K562 (cell line): Measurements from ENCODE around the gene ACER1. TPM values are rescaled to one million over a fixed set of nuclear protein-coding genes. Genes with fewer than 3 reads are reported as not detected.

Experiments used
- ARNT ChIP-seq, 2 experiments: fragments of 450-650 bp; IDR thresholded peaks; 2 replicates each; pipeline ENCODE4 v1.6.1; 2016; ENCODE audit warnings: mild to moderate bottlenecking in 1 of 2
- BCOR ChIP-seq: fragments of 450-650 bp; IDR thresholded peaks from 2 replicates; pipeline ENCODE4 v1.6.1; 2016
- BDP1 ChIP-seq: IDR thresholded peaks from 3 replicates; pipeline ENCODE4 v1.6.1; 2011; ENCODE audit not compliant: insufficient read length, insufficient read depth
- CREM ChIP-seq: IDR thresholded peaks from 2 replicates; pipeline ENCODE4 v1.6.1; 2014; ENCODE audit warnings: antibody characterized with exemption, low read depth
- CXXC5 ChIP-seq: fragments of 250-450 bp; sonication (Bioruptor Pico); IDR thresholded peaks from 2 replicates; pipeline ENCODE4 v1.8.0; 2022; ENCODE audit warnings: inconsistent platforms, mild to moderate bottlenecking, moderate library complexity
- ELF1 ChIP-seq: fragments of 200-800 bp; sonication (Bioruptor generic); IDR thresholded peaks from 2 replicates; pipeline ENCODE4 v1.6.1; 2016; ENCODE audit warnings: missing genetic modification characterization, missing compliant biosample characterization
- GABPB1 ChIP-seq: sonication (generic); formaldehyde crosslinking; IDR thresholded peaks from 2 replicates; pipeline ENCODE4 v1.8.0; 2022; ENCODE audit warnings: mild to moderate bottlenecking, missing genetic modification reagents
- GTF2E2 ChIP-seq: fragments of 200-800 bp; sonication (Bioruptor generic); IDR thresholded peaks from 2 replicates; pipeline ENCODE4 v1.6.1; 2016; ENCODE audit warnings: missing genetic modification characterization, missing compliant biosample characterization
- HNRNPH1 ChIP-seq: fragments of 200-400 bp; formaldehyde crosslinking; optimal IDR thresholded peaks from 2 replicates; pipeline ENCODE3; 2017; ENCODE audit warnings: low read depth, mild to moderate bottlenecking, low read length, moderate library complexity
- IRF9 ChIP-seq: fragments of 450-650 bp; IDR thresholded peaks from 2 replicates; pipeline ENCODE4 v1.6.1; 2016; ENCODE audit warnings: missing biosample characterization, missing genetic modification characterization
- MLLT1 ChIP-seq, 2 experiments: fragments of 450-650 bp; IDR thresholded peaks; 2 replicates each; pipeline ENCODE4 v1.6.1; 2016
- PREB ChIP-seq: sonication (generic); formaldehyde crosslinking; IDR thresholded peaks from 2 replicates; pipeline ENCODE4 v1.8.1; 2023; ENCODE audit warnings: mild to moderate bottlenecking, missing genetic modification reagents
- RCOR1 ChIP-seq, 2 experiments: IDR thresholded peaks; 2 replicates each; pipeline ENCODE4 v1.6.1; 2012; ENCODE audit warnings: low read depth in 2 of 2, low read length in 2 of 2, borderline replicate concordance in 1 of 2, improper control_type of control experiment in 1 of 2
- SMARCB1 ChIP-seq: IDR thresholded peaks from 2 replicates; pipeline ENCODE4 v1.6.1; 2011; ENCODE audit warnings: improper control_type of control experiment, low read depth; ENCODE audit not compliant: insufficient read length
- SP1 ChIP-seq: sonication (generic); formaldehyde crosslinking; IDR thresholded peaks from 2 replicates; pipeline ENCODE4 v1.8.1; 2022; ENCODE audit warnings: mild to moderate bottlenecking, missing genetic modification reagents
- ZBTB26 ChIP-seq: fragments of 450-650 bp; formaldehyde crosslinking; IDR thresholded peaks from 2 replicates; pipeline ENCODE4 v1.4.0; 2022; ENCODE audit warnings: missing genetic modification characterization
- ZNF408 ChIP-seq: fragments of 250-450 bp; sonication (Bioruptor Pico); IDR thresholded peaks from 2 replicates; pipeline ENCODE4 v1.4.0; 2020; ENCODE audit warnings: low read depth, mild to moderate bottlenecking, moderate library complexity
- ZNF592 ChIP-seq: fragments of 450-650 bp; IDR thresholded peaks from 2 replicates; pipeline ENCODE4 v1.6.1; 2017; ENCODE audit warnings: antibody characterized with exemption, mild to moderate bottlenecking
- ZNF707 ChIP-seq: fragments of 250-450 bp; sonication (Bioruptor Pico); conservative IDR thresholded peaks from 2 replicates; pipeline ENCODE4 v1.8.0; 2022; ENCODE audit warnings: inconsistent platforms, mild to moderate bottlenecking, moderate library complexity
- ZNF76 ChIP-seq: fragments of 250-450 bp; sonication (Bioruptor Pico); IDR thresholded peaks from 2 replicates; pipeline ENCODE4 v1.4.0; 2020; ENCODE audit warnings: mild to moderate bottlenecking, moderate library complexity, borderline replicate concordance
- ZNF77 ChIP-seq: fragments of 250-450 bp; sonication (Bioruptor Pico); IDR thresholded peaks from 2 replicates; pipeline ENCODE4 v1.5.0; 2020
- polyA plus RNA-seq, 8 experiments: library from polyadenylated mRNA; depleted of rRNA in 4 of 8; stranded (reverse) in 5 of 8; unstranded in 3 of 8; fragments of >200 nt; fragmentation: Nextera tagmentation in 2 of 8; fragmentation: Illumina TruSeq in 1 of 8; extraction: Ambion mirVana in 2 of 8; extraction: Trizol in 1 of 8; gene quantifications; 2 replicates each; pipeline versions ENCODE4 v1.2.1 to v1.2.3, GENCODE V29; 2011 to 2014; ENCODE audit warnings: inconsistent platforms in 1 of 8, missing spikeins in 1 of 8
- total RNA-seq, 7 experiments: library from RNA; depleted of rRNA in 6 of 7; stranded (reverse); fragments of >200 nt in 6 of 7; fragmentation: Illumina TruSeq in 2 of 7; extraction: Trizol in 2 of 7; gene quantifications; 2 replicates each; pipeline versions ENCODE4 v1.2.1 to v1.2.3, GENCODE V29; 2011 to 2021; ENCODE audit warnings: low replicate concordance in 1 of 7

Gene ACER1
- total and polyA plus RNA-seq, 9 of the 15 experiments (the other 6 are each of a cell fraction or from before 2014, with no cell fraction given) = not detected

GRCh38 chr19:6276447-6276846 is 57.0 kb downstream of the ACER1 start (continued):
- TF ChIP-seq GABPB1 (no peak), SMARCB1 (no peak), CXXC5 (peak; percentile 84), HNRNPH1 (no peak), MLLT1 (IDR thresholded peaks at IDR 0.05) (peak; percentile 45 to 83; a peak in 3 of 4 replicates), ZNF408 (CRISPR knock-in tag) (no peak), ZNF592 (0 out of 2 replicates have a peak, but pooled peaks have one; percentile 40), RCOR1 (IDR thresholded peaks at IDR 0.05; ENCODE audit: borderline replicate concordance in 1 of 2, low read depth in 2 of 2, low read length in 2 of 2) (peak in 1 of 2 experiments; percentile 91; a peak in 2 of 4 replicates), ZNF76 (CRISPR knock-in tag) (no peak), SP1 (CRISPR knock-in tag) (no peak; the same call in 1 of the 2 replicates), IRF9 (tag) (no peak), ZNF77 (CRISPR knock-in tag) (no peak), CREM (peak; percentile 73), ZBTB26 (no peak), GTF2E2 (no peak), ARNT (IDR thresholded peaks at IDR 0.05) (peak; percentile 70 to 93; a peak in 3 of 4 replicates), PREB (no peak), BCOR (peak; percentile 59), ZNF707 (no peak), BDP1 (no peak), ELF1 (tag) (no peak)
